ENCODE results near the gene TIAM2. TPM values are rescaled to one million over a fixed set of nuclear protein-coding genes. Genes with fewer than 3 reads are reported as not detected.

TIAM2 gene
- total RNA-seq, 1 donor from 2014 or later: 21.1 TPM

DNA sequence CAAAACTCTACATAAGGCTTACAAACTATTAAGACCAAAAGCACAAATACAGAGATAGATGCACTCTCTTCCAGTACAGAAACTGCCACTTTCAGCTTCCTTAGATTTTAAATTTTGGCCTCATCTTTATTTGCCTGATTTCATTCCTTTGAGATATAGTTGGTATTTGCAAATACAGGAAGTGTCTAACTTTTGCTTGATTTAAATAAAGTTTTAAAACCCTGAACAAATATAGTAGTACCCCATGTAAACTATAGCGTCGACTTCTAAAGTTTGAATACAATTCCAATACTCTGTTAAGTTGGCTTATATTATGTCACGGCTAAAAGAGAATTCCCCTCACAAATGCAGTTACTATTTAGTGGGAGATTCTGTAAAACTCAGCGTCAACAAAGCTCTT lies 267.5 kb downstream of the TIAM2 start:
- Mint-ChIP-seq H3K36me3 (ENCODE audit: low read depth, unreplicated experiment) (peaks cover 22% of the 10 kb centered on the region), H3K9me3 (ENCODE audit: unreplicated experiment) (no peaks in the 10 kb centered on the region), H3K27me3 (ENCODE audit: unreplicated experiment) (peaks cover 6% of the 10 kb centered on the region), H3K4me3 (ENCODE audit: unreplicated experiment) (peak overlapping the region; percentile 66), H3K27ac (ENCODE audit: unreplicated experiment) (peak overlapping the region; percentile 95), H3K4me1 (ENCODE audit: unreplicated experiment) (peaks cover 36% of the 10 kb centered on the region)
- DNase-seq (ENCODE audit: low spot score): no peak
- TF ChIP-seq CTCF (IDR thresholded peaks at IDR 0.05; ENCODE audit: unreplicated experiment): no peak

- Mint-ChIP-seq H3K36me3 (ENCODE audit: low read depth, unreplicated experiment) (peaks cover 20% of the 10 kb centered on the region), H3K27me3 (ENCODE audit: unreplicated experiment) (peaks cover 6% of the 10 kb centered on the region), H3K4me3 (ENCODE audit: unreplicated experiment) (peak within 1 kb of the TSS; percentile 35), H3K27ac (ENCODE audit: unreplicated experiment) (peak within 1 kb of the TSS; percentile 95), H3K9me3 (ENCODE audit: unreplicated experiment) (no peaks in the 10 kb centered on the region), H3K4me1 (ENCODE audit: unreplicated experiment) (peaks cover 40% of the 10 kb centered on the region)
- DNase-seq (ENCODE audit: low spot score): no peak
- no peak for TF ChIP-seq CTCF (IDR thresholded peaks at IDR 0.05; ENCODE audit: unreplicated experiment)
Observed at GRCh38 chr6:155263373-155264063, 268.4 kb downstream of the TIAM2 start, which contains the start of gene CLDN20. CLDN20 (plus strand) TSS chr6:155264013; CDS start chr6:155275720, 11,707 bp downstream.

DNA sequence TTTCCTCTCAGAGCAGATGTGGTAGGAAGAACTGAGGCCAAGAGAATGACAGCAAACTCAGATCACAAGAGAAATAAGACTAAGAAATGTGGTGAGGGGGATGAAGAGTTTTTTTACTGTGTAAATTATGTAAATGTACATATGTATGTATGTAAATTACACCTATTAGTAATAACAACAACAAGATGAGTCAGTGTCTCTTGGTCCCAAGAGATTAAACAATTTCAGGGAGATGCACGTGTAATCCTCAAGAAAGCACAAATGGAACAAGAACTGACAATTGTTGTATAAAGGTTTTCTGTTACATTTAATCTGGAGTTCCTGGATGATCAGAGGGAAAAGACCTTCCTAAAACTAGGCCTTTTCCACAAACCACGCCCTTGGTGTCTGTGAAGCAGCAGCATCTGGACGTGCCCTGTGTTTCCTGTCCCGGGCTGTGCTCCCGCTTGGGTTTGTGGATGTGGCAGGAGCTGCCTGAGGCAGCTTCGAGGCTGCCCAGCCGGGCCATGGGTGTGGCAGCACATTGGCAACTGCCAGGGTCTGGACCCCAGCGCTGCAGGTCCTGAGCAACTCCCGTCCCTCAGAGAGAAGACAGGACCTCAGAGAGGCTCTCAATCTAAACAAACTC lies 269.7 kb downstream of the TIAM2 start:
- no peak for TF ChIP-seq CTCF (IDR thresholded peaks at IDR 0.05; ENCODE audit: unreplicated experiment)
- peaks cover 42% of the 10 kb centered on the region for H3K4me1 Mint-ChIP-seq (ENCODE audit: unreplicated experiment)
- H3K4me3 Mint-ChIP-seq (ENCODE audit: unreplicated experiment): no peak overlapping the region
- no peak for DNase-seq (ENCODE audit: low spot score)
- peaks cover 6% of the 10 kb centered on the region for H3K27me3 Mint-ChIP-seq (ENCODE audit: unreplicated experiment)
- peak overlapping the region; percentile 12 for H3K27ac Mint-ChIP-seq (ENCODE audit: unreplicated experiment)
- peaks cover 17% of the 10 kb centered on the region for H3K36me3 Mint-ChIP-seq (ENCODE audit: low read depth, unreplicated experiment)
- no peaks in the 10 kb centered on the region for H3K9me3 Mint-ChIP-seq (ENCODE audit: unreplicated experiment)

DNA sequence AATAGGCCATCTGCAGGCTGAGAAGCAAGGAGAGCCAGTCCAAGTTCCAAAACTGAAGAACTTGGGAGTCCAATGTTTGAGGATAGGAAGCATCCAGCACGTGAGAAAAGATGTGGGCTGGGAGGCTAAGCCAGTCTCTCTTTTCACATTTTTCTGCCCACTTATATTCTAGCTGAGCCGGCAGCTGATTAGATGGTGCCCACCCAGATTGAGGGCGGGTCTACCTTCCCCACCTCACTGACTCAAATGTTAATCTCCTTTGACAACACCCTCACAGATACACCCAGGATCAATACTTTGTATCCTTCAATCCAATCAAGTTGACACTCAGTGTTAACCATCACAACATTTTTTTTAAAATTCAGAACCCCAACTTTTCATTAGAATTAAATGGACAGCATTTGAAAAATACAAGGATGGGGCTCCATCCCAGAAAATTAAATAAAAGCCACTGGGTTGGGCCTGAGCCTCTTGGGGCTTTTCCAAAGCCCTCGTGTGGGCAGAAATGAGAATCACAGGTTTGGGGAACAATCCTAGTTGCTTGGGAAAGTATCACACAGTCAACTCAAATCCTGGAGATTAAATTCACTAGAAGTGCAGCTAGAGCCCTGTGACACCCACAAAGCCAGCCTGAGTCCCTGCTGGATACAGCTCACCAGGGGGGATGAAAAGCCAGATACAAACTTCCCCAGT lies 270.9 kb downstream of the TIAM2 start:
- no peak overlapping the region for H3K4me3 Mint-ChIP-seq (ENCODE audit: unreplicated experiment)
- TF ChIP-seq CTCF (IDR thresholded peaks at IDR 0.05; ENCODE audit: unreplicated experiment): no peak
- DNase-seq (ENCODE audit: low spot score): no peak
- H3K4me1 Mint-ChIP-seq (ENCODE audit: unreplicated experiment): peaks cover 40% of the 10 kb centered on the region
- no peaks in the 10 kb centered on the region for H3K9me3 Mint-ChIP-seq (ENCODE audit: unreplicated experiment)
- H3K27me3 Mint-ChIP-seq (ENCODE audit: unreplicated experiment): peaks cover 6% of the 10 kb centered on the region
- peak overlapping the region; percentile 41 for H3K27ac Mint-ChIP-seq (ENCODE audit: unreplicated experiment)
- peaks cover 17% of the 10 kb centered on the region for H3K36me3 Mint-ChIP-seq (ENCODE audit: low read depth, unreplicated experiment)

Measured in endothelial cell (in vitro differentiated cells).